GM19463 (cell line): ENCODE measurements around the gene MARCHF11.

ENCODE experiments used
- ATAC-seq: cut with Tn5 transposase; IDR thresholded peaks from one replicate; pipeline ENCODE4 v1.9.1; 2021; ENCODE audit warnings: mild to moderate bottlenecking, moderate library complexity; ENCODE audit not compliant: unreplicated experiment

The MARCHF11 gene

DNA sequence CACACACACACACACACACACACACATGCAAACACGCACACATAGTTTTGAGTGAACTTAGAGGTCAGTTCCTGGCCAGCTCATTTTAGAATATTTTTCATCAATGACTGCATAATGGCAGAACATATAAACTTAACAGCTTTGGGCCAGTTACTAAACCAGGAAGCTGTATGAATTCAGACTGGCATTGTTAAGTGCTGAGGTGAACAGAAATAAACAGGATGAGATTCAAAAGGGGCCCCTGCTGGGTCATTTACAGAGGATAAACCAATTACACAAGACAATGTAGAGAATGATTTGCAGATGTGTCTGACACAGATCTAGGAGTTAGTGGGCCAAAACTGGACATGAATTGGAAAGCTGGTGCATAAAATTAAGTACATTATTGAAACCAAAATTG, 44.6 kb downstream of the MARCHF11 start:
- no peak for ATAC-seq

DNA sequence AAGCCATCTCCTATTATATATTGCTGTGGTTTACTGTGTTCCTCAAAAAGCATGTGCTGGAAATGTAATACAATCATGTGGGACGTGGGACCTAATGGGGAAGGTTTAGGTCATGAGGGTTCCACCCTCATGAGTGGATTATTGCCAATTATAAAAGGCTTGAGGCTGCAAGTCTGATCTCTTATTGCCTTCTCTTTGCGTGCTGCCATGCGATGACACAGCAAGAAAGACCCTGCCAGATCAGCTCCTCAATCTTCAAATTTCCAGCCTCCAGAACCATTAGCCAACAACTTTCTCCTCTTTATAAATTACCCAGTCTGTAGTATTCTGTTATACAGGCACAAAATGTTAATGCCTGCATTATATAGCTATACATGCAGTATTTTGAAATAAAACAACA, 45.4 kb downstream of the MARCHF11 start:
- ATAC-seq: no peak

- no peak for ATAC-seq
Observed at GRCh38 chr5:16131878-16132277, 47.7 kb downstream of the MARCHF11 start.

GRCh38 chr5:16128944-16129343, 50.6 kb downstream of the MARCHF11 start:
- ATAC-seq: no peak

DNA sequence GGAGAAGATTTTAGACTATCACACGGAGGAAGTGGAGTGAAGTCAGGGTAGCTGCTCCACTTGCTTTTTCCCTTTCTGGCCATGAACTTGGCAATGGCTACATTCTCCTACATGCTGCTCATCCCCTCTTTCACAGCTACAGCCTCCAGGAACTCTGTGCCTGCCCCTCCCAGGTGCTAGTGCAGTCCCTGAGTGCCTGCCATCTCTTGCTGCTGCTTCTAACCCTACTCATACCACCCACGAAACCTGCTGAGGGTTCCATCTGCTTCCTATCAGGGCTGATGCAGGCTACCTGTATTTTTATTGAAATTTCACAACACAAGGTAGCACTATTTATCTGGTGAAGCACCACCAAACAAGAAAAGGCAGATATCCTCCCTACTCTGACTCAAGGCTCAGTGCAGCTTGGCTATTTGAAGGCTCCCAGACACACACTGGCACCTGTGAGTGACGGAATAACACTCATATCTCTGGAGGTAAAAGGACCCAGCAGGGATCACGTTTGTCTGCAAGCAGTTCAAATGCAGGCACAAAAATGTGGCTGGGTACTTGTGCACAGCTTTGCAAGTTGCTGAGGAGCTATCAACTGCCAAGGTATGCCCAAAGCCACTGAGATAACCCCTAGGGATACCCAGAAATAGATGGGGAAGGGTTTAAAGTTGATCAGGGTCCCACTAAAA, 51.6 kb downstream of the MARCHF11 start:
- no peak for ATAC-seq

DNA sequence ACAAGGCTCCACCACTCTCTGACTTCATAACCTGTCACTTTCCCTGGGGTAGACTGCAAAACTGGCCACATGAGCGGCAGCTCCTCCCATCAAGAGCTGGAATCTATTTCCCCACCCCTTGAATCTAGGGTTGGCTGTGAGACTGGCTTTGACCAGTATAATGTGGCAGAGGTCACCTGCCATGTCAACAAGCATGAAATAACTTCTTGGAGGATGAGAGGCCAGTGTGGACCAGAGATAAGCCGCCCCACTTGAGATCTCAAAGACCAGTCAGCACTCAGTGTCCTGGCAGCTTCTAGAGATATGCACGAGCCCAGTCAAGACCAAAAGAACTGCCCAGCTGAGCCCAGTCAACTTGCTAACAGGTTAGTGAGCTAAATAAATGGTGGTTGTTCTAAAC, 59.0 kb downstream of the MARCHF11 start:
- ATAC-seq: no peak

GRCh38 chr5:16119790-16120189, 59.8 kb downstream of the MARCHF11 start:
- ATAC-seq: no peak

- no peak for ATAC-seq
Observed at GRCh38 chr5:16115140-16115539, 64.5 kb downstream of the MARCHF11 start.

- ATAC-seq: no peak
Observed at GRCh38 chr5:16108418-16108817, 71.2 kb downstream of the MARCHF11 start.

- no peak for ATAC-seq
Observed at GRCh38 chr5:16104961-16105360, 74.6 kb downstream of the MARCHF11 start.

- ATAC-seq: no peak
Observed at GRCh38 chr5:16095612-16096011, 84.0 kb downstream of the MARCHF11 start.

- no peak for ATAC-seq
Observed at GRCh38 chr5:16090270-16090669, 89.3 kb downstream of the MARCHF11 start.

DNA sequence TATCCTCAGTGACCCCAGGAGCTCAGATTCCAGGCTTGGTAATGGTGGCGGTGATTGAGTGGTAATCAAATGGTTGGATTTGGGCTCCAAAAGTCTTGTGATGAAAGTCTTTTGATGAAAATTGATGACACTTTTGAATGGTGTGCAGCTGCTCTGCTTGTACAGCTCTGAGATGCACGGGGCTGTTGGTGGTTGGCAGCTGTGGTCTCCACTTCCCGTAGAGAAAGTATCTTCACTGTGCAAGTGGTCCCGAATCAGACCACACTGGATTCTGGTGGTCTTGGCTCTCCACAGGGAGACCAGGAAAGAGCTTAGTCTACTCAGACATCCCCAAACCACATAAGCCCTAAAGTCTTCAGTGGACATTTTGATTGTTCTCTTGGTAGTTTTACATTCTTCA, 96.6 kb downstream of the MARCHF11 start:
- ATAC-seq: no peak

GRCh38 chr5:16082053-16082452, 97.5 kb downstream of the MARCHF11 start:
- no peak for ATAC-seq

DNA sequence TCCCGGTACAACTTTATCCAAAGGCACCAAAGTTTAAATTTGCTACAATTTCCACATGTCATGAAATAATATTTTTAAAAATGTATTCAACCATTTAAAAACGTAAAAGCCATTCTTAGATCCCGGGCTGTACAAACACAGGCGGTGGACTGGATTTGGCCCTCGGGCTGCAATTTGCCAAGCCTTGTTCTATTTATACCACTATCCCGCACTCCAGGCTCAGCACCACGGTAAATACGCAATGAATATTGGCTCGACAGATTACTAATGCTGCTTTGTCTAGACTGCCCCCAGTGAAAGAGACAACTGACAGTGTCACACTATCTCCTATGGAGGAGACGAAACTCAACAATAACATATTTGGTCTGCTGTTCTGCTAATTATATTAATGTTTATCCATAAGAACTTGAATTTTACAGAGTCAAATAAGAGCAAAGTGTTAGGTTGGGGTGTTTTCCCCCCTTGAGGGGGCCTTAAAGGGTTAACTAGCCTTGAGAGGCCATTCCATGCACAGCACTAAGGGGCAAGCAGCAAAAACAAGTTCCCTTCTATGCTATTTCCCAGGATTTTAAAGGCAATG, 98.1 kb downstream of the MARCHF11 start:
- no peak for ATAC-seq

- no peak for ATAC-seq
Observed at GRCh38 chr5:16076657-16077056, 102.9 kb downstream of the MARCHF11 start.

GRCh38 chr5:16074358-16074757, 105.2 kb downstream of the MARCHF11 start:
- no peak for ATAC-seq

DNA sequence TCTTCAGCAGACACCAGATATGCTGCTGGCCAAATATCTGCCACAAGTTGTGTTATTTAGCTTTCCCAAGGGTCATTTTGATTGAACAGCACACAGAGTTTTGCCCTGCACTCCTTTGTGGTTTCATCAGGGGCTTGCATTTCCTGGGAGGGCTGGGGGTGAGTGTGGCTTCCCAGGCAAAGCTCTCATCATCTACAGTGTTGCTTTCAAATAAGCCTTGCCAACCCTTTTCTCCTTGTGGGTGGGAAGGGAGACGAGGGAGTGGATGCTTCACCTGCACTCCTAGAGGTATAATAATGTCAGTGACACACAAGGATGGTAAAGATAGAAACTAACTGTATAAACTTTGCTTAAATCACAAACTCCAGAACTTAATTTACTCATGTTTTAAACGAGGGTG, 107.0 kb downstream of the MARCHF11 start:
- ATAC-seq: no peak

- no peak for ATAC-seq
Observed at GRCh38 chr5:16067415-16067814, 112.2 kb downstream of the MARCHF11 start.

- ATAC-seq: no peak
Observed at GRCh38 chr5:16066810-16067209, 112.8 kb downstream of the MARCHF11 start.

GRCh38 chr5:16066320-16066719, 113.3 kb downstream of the MARCHF11 start:
- no peak for ATAC-seq

- no peak for ATAC-seq
Observed at GRCh38 chr5:16065831-16066230, 113.8 kb downstream of the MARCHF11 start.
